ENCODE data around the gene JTB. TPM values are rescaled to one million over a fixed set of nuclear protein-coding genes. Genes with fewer than 3 reads are reported as not detected.

Gene JTB
- total RNA-seq, 1 donor from 2014 or later: 48.6 TPM

- H3K9me3 Mint-ChIP-seq (ENCODE audit: unreplicated experiment): peaks cover 7% of the 10 kb centered on the region
- H3K27me3 Mint-ChIP-seq (ENCODE audit: unreplicated experiment): peaks cover 3% of the 10 kb centered on the region
- no peaks in the 10 kb centered on the region for H3K36me3 Mint-ChIP-seq (ENCODE audit: unreplicated experiment)
- H3K4me3 Mint-ChIP-seq (ENCODE audit: unreplicated experiment): peak overlapping the region; percentile 89
- peaks cover 3% of the 10 kb centered on the region for H3K4me1 Mint-ChIP-seq (ENCODE audit: low read depth, unreplicated experiment)
- TF ChIP-seq CTCF (IDR thresholded peaks at IDR 0.05; ENCODE audit: partially characterized antibody, unreplicated experiment): no peak
- DNase-seq: peak; percentile 71
- H3K27ac Mint-ChIP-seq (ENCODE audit: unreplicated experiment): peak overlapping the region; percentile 84
These were observed 31.5 kb downstream of the JTB start for GRCh38 chr1:153945795-153946621.

GRCh38 chr1:153945131-153945794 lies 32.2 kb downstream of the JTB start:
- H3K9me3 Mint-ChIP-seq (ENCODE audit: unreplicated experiment): peaks cover 7% of the 10 kb centered on the region
- H3K36me3 Mint-ChIP-seq (ENCODE audit: unreplicated experiment): no peaks in the 10 kb centered on the region
- DNase-seq: no peak
- TF ChIP-seq CTCF (IDR thresholded peaks at IDR 0.05; ENCODE audit: partially characterized antibody, unreplicated experiment): no peak
- peaks cover 3% of the 10 kb centered on the region for H3K4me1 Mint-ChIP-seq (ENCODE audit: low read depth, unreplicated experiment)
- peak overlapping the region; percentile 89 for H3K4me3 Mint-ChIP-seq (ENCODE audit: unreplicated experiment)
- H3K27me3 Mint-ChIP-seq (ENCODE audit: unreplicated experiment): peaks cover 6% of the 10 kb centered on the region
- H3K27ac Mint-ChIP-seq (ENCODE audit: unreplicated experiment): peak overlapping the region; percentile 84

- Mint-ChIP-seq H3K4me3 (ENCODE audit: unreplicated experiment) (no peak overlapping the region), H3K27me3 (ENCODE audit: unreplicated experiment) (peaks cover 7% of the 10 kb centered on the region), H3K36me3 (ENCODE audit: unreplicated experiment) (no peaks in the 10 kb centered on the region), H3K4me1 (ENCODE audit: low read depth, unreplicated experiment) (peaks cover 3% of the 10 kb centered on the region), H3K27ac (ENCODE audit: unreplicated experiment) (no peak overlapping the region), H3K9me3 (ENCODE audit: unreplicated experiment) (peaks cover 7% of the 10 kb centered on the region)
- DNase-seq: no peak
- no peak for TF ChIP-seq CTCF (IDR thresholded peaks at IDR 0.05; ENCODE audit: partially characterized antibody, unreplicated experiment)
These were observed 32.7 kb downstream of the JTB start for GRCh38 chr1:153944827-153945117.

GRCh38 chr1:153944005-153944826 lies 33.3 kb downstream of the JTB start:
- Mint-ChIP-seq H3K9me3 (ENCODE audit: unreplicated experiment) (peaks cover 7% of the 10 kb centered on the region), H3K4me3 (ENCODE audit: unreplicated experiment) (peak overlapping the region; percentile 26), H3K36me3 (ENCODE audit: unreplicated experiment) (no peaks in the 10 kb centered on the region), H3K4me1 (ENCODE audit: low read depth, unreplicated experiment) (peaks cover 3% of the 10 kb centered on the region), H3K27ac (ENCODE audit: unreplicated experiment) (no peak overlapping the region), H3K27me3 (ENCODE audit: unreplicated experiment) (peaks cover 7% of the 10 kb centered on the region)
- no peak for DNase-seq
- no peak for TF ChIP-seq CTCF (IDR thresholded peaks at IDR 0.05; ENCODE audit: partially characterized antibody, unreplicated experiment)
